SH-SY5Y (cell line): Measurements from ENCODE around the gene CERT1.

ENCODE experiments used
- GATA2 ChIP-seq: IDR thresholded peaks from 2 replicates; pipeline ENCODE4 v1.6.1; 2011; ENCODE audit warnings: mild to moderate bottlenecking, low read depth, low read length
- GATA3 ChIP-seq: IDR thresholded peaks from 2 replicates; pipeline ENCODE4 v1.6.1; 2011; ENCODE audit warnings: low read depth, mild to moderate bottlenecking, low read length, moderate library complexity

DNA sequence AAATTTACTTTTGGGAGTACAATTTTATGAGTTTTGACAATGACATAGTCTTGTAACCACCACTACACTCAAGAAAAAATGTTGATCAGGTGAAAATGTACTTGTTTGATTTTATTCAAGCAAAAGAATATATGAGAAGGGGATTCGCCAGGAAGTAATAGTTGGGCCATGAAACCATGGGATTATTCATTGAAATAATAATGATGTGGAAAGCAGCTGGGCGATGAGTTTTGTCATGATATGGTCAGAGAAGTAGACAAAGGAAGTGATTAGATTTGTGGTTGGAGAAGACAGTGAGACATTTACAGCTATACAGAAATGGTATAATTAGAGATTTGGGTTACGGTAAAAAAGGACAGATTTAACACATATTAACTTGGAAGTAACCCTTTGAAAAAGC, 163.2 kb downstream of the CERT1 start:
- TF ChIP-seq GATA2 (no peak), GATA3 (no peak)
